HG02623 (cell line): ENCODE measurements around the gene NPRL2.

Source experiments
- ATAC-seq: cut with Tn5 transposase; IDR thresholded peaks from one replicate; pipeline ENCODE4 v1.9.1; 2021; ENCODE audit warnings: moderate library complexity; ENCODE audit not compliant: unreplicated experiment

NPRL2 gene

GRCh38 chr3:50327943-50328691 lies 22.5 kb downstream of the NPRL2 start, which contains the start of gene TUSC2:
TUSC2 (minus strand) TSS chr3:50328223; CDS start chr3:50328099, 124 bp downstream.
- peak; percentile 89 for ATAC-seq

GRCh38 chr3:50327129-50327528 lies 23.4 kb downstream of the NPRL2 start:
- no peak for ATAC-seq

DNA sequence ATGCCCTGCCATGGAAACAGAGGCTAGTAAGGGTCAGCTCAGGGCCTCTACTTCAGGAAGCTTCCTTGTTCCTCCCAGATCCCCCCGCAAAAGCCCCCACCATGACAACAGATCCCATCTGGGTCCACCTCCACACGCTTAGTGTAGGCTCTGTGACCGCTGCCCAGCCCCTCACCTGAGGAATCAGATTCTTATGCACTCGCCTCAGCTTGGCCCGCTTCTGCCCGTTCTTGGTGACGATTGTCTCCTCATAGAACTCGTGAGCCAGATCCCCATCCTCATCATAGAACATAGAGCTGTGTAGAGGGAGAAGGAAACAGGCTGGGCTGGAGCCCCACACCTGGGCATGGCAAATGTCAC lies 24.4 kb downstream of the NPRL2 start:
- ATAC-seq, result no peak

- ATAC-seq, result no peak
Observed at GRCh38 chr3:50325497-50326181, 24.9 kb downstream of the NPRL2 start.

DNA sequence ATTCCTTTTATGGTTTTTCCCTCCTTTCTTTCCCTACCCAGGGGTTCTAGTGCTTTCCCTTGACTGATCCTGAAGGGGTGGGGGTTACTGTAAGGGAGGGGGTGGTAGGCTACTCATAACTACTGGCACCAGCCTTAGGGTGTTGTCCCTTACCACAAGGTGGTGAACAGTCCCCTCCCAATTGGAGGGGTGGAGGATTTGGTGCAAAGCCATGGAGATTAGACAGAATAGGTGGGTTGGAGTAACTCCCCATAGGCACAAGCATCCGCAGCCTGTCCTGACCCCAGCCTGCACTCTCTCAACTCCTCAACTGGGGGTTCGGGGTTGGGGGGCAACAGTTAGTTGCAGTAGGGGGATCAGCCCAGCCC lies 25.5 kb downstream of the NPRL2 start:
- no peak for ATAC-seq

- no peak for ATAC-seq
Observed at GRCh38 chr3:50324351-50325112, 26.0 kb downstream of the NPRL2 start.

DNA sequence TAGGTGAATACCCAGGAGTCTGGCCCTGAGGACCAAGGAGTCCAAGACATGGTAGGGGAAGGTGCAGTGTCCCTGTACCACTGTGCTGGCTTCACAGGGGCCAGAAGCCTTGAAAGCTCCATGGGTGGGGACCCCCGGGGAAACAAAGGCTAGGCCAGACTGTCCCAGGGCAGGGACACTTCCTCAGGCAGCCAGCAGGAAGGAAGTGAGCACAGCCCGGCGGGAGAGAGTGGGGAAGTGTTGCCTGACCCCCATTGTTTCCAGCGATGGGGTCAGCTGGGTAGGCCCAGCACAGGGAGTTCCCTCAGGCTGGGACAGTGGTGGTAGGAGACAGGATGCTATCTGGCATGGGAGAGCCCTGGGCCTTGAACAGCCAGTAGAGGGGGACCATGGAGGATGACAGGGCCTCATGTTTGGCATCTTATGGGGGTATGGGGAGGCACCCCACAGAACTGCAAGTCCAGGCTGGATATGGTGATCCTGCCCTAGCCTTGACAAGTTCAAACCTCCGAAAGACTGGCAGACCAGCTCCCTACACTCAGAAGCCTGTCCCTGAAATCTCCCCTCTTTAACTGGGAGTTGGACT lies 26.9 kb downstream of the NPRL2 start:
- no peak for ATAC-seq

DNA sequence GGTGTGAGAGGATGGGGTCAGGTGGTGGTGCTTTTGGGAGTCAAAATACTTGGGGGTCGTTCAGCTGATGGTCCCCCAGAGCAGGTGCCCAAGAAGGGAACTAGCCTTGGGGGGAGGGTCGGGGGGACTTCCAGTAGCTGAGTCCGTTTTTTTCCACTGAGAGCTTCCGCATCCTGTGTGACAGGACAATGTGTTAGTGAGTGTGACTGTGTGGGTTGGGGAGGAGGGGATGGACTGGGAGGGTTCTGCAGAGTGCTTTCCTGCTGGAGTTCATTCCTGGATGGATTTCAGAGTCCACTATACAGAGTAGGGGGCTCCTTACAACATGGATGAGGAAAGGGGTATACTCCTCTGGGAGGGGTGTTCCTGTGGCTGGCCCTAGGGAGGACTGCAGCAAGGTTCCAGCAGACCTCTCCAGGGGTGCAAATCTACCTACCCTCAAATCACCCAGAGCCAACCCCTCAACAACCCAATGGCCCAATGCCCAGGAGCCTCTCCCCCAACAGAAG lies 27.4 kb downstream of the NPRL2 start:
- no peak for ATAC-seq

- ATAC-seq, result no peak
Observed at GRCh38 chr3:50322386-50323091, 28.0 kb downstream of the NPRL2 start, which contains the start of gene HYAL2. HYAL2 (minus strand) TSS chr3:50322745; CDS start chr3:50320489, 2,256 bp downstream.

DNA sequence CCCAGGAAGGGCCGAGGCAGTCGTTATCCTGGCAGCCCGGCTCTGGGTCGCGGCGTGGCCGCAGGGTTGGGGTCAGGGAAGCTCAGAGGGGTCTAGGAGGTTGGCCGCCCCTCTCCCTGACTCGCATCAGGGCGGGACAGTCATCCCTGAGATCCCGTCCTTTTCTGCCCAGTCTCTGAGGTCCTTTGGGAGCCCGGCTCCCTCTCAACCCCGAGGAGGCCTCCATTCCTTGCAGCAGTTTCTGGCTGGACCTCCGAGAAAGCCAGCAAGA lies 28.5 kb downstream of the NPRL2 start:
- no peak for ATAC-seq

DNA sequence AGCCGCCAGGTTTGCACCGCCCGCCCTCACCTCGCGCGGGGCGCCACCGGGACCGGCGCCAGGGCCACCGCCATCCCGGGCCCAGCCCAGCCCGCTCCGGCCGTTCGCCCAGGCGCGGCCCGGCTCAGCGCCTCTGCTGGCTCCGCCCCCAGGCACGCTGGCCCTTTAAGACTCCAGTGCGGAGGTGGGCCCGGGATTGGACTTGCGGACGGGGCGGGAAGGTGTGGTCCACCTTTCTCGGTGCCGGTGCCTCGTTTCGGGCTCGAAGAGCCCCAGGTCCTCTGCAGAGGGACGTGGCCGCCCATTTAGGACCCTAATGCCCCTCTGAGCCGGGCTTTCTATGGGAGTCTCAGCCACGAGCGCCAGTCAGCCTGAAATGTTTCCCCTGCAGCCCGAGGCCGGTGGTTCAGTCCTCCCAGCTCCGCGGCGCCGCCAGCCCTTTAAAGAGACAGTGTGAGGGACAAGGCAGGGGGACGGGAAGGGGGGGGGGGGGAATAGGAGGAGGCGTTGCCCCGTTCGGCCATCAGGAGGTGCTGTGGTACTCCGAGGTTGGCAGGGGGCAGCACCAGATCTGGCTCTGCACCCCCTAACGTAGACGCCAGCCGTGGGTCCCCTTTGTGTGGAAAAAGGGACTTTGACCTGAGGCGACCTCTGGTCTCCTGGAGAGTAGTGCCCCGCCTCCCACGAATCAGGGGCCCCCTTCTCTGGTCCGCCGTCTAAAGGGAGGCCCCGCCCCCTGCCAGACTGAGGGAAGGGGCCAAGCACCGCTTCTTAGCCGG lies 29.1 kb downstream of the NPRL2 start:
- ATAC-seq, result peak; percentile 79

DNA sequence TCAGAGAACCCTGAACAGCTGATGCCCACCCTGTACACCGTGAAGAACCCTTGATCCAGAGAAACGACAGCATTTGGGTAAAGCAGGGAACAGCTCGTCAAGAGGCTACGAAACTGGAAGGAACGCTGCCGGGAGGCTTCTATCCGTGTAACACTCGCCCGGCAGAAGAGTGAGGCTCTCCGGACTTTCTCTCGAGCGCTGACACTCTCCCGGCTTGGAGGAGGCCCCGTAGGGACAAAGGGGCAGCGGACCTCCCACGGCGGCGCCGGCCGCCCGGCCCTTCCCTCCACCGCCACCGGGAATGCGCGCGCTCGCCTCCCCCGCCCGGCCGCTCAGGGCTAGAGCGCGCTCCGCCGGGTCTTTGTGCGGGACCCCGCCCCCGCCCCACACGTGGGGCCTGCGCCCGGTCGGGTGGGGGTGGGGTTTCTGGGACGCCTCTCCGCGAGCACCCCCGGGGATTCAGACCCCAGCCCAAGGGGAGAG lies 29.7 kb downstream of the NPRL2 start:
- peak; percentile 42 for ATAC-seq

GRCh38 chr3:50319894-50320625 lies 30.5 kb downstream of the NPRL2 start:
- ATAC-seq, result no peak

DNA sequence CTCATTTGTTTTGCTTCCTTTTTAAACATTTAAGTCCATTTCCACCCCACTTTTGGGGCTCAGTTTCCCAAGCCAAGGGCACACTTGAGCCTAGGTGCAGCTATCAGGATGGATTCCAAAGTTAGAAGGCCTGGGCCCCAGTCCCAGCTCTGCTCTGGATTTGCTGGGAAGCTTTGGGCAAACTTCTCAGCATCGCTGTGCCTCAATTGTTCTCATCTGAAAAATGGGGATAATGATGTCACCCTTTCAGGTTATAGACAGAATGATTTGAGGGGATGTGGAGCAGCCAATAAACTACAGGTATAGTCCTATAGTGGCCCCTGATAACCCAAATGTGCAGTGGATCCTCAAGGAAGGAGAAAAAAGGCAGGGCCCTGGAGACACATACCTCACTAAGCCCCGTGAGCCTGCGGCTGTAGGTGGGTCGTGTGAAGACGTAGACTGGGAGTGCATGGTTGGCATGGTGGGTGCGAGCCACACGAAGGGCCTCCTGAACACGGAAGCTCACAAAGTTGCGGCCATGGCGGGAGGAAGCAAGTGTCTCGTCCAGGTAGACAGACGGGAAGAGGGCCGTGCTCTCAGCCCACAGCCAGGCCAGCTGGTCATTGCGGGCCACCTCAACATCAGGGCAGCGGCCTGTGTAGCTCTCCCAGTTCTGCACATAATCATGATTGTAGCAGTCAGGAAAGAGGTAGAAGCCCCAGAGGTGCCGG lies 31.2 kb downstream of the NPRL2 start:
- ATAC-seq, result no peak

- no peak for ATAC-seq
Observed at GRCh38 chr3:50318615-50319014, 32.0 kb downstream of the NPRL2 start.

DNA sequence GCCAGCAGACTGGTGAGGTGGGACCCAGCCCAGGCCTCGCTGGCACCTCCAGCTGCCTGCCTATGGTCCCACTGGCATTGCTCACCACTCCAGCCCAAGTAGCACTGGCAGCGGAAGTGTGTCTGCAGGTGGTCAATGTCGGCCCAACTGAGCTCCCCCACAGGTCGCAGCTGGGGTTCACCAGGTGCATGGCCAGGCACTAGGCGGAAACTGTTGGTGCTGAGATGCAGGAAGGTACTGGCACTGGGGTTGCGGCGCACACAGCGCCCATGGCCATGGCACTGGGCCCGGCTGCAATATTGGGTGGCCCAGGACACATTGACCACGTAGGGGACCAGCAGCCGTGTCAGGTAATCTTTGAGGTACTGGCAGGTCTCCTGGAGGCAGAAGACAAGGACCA lies 32.4 kb downstream of the NPRL2 start:
- no peak for ATAC-seq

DNA sequence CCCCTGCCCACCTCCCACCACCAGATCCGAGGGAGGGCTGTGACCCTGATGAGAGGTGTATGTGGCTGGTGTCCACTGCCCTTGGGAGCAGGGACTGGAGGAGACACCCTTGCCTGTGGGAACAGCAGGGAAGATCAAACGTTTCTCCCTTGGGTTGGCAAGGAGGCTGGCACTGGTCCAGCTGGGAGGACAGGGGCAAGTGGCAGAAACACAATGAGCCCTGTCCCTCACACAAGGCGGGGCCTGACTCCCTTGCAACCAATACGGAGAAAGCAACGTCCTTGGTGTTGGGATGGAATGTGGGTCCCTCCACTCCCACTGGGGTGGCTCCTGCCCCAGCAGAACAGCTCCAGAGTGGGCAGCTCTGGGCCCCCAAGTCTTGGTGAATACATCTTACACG lies 33.3 kb downstream of the NPRL2 start:
- no peak for ATAC-seq

DNA sequence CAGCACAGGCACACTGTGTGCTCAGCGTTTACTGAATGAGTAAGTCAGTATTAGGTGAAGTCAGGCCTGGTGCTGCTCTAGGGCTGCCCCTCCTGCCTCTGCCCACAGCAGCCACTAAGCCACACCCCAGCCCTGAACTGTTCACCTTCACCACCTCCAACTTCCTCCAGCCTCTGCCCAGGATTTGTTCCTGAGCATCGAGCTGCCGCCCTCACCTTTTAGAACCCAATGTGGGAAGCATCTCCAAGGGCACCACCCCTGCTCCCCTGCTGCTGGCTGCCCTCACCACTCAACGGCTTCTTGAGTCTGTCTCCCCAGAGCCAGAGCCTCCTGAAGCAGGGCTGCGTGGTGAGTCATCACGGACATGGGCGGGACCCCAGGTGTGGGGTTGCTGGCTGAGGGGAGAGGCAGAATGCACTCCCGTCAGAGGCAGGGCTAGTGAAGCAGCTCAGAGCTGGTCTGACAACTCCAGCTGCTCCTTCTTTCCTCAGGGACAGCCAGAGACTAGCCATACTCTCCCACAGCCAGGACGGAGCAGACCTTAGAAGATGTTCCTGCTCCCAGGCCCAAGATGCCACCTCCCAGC lies 33.8 kb downstream of the NPRL2 start:
- no peak for ATAC-seq
